NOMO-1 treated with dmso at 0.1 percent for 144 hours (cell line): Measurements from ENCODE around the gene RTTN.
"Not testable (repeated sequence)": the region's sequence is repeated elsewhere in the genome, so short reads cannot be mapped to it uniquely, and the experiment has no call there.

Source experiments
- DNase-seq: peaks from one replicate; lab custom pipeline; 2025; ENCODE audit not compliant: unreplicated experiment; lab: John Stamatoyannopoulos, UW

RTTN gene

DNA sequence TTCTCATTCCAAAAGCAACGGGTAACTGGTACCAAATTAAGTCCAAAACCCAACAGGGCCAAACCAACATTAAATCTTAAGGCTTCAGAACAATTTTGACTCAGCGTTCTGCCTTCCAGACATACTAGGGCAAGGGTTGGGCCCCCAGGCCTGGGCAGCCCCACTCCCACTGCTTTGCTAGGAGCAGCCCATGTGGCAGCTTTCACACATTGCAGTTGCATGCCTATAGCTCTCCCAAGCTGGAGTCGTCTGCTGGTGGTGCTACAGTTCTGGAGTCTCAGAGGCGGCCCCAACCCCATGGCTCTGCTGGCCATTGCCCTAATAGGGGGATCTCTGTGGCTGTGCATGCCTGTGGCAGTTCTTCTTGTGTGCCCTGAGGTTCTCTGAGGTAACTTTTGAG, 220.2 kb downstream of the RTTN start:
- DNase-seq, result no peak

DNA sequence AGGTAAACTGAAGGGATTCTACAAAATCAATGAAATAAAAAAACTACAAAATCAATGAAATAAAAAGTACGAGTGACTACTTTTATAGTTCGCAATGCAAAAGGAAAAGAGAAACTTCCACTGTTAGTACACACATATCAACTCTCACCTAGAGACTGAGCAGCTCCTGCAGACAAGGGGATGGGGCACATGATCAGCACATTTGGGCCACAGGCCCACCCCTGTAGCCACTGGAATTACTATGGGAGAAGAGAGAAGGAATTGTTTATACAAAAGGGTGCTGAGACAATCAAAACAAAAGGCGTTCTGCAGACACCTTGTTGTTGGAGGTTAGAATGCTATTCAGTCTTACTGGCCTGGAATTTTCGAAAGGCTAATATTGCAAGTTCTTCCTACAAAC, 223.1 kb downstream of the RTTN start:
- no peak for DNase-seq

DNA sequence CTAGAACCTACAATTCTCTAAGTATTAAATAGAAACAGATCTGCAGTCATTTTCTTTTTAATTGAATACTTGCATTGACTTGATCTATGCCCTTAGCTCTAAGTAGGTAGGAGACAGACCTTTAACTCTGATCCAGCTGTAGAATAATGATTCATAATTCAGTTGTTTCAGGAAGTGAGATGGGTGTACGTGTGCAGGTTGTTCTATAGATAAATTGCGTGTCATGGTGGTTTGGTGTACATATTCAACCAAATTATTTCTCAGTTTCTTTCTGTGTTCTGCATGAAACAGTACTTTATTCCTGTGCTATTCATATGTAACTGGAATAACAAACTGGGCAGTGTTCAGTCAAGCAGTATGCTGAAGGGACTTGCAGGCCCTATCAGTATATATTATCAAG, 223.5 kb downstream of the RTTN start:
- no peak for DNase-seq

DNA sequence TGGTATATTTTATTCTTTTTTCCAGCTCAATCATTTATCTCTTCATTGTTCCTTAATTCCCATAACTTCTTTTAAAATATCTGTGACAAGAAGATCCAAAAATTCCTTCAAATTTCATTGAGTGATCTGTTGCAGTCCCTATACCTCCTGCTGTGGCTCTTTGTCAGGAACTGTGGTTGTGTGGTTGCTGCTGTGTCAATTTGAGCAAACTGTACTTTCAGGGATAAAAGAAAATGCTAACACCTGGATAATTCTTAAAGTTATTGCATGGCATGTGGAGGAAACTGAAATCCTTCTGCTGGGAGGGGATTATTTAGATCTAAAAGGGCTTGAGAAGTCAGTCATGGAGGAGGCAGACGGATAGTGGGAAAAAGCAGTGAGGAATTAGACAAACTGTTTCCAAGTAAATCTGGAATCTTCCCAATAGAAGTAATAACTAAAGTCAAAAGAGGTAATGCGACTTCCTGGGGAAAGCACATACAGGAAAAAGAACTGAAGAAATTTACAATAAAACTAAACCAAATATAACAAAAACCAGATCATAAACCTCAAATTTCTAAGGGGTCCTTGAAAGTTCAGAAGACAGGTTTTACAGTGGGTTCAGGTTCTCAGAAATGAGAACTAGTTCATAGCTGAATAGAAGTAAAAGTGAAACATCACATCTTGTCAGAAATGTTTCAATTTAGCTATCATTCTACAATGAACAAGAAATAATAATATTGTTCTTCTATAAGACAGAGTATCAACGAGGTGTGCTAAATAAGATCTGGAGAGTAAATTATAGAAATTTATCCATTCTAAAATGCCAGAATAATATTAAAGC, 224.3 kb downstream of the RTTN start:
- no peak for DNase-seq

DNA sequence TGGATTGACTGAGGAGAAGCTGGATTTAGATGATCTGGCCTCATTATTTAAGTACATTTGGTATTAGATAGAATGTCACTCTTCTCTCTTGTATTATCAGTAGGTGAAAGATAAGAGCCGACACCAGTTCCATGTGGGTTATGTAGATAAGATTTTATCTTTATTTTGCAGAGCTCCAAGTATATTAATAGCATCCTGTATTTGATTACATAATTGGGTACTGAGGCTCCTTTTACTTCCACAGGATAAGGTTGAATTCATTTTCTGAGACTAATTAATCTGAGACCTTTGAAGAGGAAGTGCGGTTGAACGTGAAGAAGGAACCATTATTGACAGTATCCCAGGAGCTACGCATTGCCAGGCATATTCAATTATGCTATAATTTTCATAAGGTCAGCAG, 225.0 kb downstream of the RTTN start:
- no peak for DNase-seq

DNA sequence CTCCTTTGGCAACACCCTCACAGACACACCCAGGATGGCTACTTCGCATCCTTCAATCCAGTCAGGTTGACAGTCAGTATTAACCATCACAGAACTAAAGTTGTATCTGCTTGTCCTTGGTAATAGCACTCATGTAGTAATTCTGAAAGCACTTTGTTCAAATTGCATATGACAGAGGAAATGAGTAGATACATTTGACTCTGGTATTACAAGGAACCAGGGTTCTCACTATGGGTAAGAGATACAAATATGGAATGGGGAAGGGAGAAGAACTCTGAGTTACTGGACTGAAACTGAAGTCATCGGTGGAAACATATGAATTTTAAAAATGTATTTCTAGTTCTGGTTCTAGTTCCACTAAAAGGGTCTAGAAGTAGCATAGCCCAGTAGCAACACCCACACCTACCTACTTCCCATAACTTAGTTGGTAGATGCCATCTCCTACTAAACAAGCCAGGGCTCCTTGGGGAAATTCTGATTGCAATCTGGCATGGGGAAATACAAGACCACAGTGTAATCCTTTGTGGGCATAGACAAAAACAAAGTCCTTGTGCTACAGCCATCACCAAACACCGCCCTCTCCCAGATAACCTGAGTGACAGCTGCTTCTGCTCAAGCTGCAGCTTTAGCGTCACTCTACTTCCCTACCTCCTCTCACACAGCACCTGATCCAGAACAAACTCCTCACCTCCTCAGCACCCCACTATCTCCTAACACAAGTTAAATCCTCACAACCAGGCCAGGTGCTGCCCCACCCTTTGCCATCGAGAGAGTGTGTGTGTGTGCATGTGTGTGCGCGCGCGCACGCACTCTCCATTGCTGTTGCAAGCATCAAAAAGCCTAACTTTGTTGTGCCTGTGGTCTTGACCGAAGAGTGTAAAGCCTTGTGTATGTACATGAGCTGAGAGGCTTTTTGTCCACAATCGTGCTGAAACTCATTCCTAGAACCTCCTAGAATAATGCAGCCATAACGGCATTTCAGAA, 226.5 kb downstream of the RTTN start:
- no peak for DNase-seq

DNA sequence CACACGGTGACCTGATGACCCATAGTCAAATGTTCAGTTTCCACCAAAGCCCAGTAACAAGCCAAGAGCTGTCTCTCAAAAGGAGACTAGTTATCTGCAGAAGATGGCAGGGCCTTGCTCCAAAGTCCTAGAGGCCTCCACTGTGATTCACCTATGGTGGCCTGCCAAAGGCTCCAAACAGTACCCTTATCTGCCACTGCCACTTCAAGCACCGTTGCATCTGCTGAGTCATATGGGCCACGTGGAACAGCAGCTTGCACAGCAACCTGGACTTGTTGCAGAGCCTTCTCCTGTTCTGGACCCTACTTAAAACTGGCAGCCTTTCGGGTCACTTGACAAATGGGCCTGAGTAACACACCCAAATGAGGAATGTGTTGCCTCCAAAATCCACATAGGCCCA, 230.2 kb downstream of the RTTN start:
- not testable (repeated sequence) for DNase-seq

DNA sequence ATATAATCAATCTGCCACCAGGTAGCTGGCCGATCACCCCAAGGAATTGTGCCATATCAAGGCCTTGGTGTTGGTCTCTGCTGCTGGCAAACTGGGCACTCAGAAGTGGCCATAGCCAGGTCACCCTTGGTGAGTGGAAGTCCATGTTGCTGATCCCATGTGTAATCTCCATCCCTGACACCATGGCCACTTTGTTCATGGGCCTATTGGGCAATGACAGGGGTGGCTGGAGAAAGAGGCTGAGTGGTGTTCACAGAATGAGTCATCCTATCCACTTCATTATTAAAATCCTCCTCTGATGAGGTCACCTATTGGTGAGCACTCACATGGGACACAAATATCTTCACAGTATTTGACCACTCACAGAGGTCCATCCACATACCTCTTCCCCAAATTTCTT, 231.1 kb downstream of the RTTN start:
- DNase-seq, result no peak

DNA sequence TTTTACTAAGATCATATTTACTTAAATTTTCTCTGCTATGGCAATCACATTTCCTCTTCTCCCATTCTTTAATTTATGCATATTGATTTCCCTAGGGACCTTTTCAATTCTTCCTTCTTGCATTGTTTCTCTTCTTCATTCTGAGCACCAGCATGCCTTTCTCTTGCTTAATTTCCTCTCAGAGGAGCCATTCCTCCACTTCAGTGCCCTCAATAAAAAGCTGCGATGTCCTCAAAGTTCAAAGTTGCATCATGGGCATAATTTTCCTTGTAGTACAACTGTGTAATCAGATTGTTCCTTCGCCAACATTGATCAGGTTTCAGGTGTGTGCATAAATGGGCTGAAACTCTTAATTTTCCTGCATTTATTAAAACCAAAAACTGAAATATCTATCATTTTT, 236.0 kb downstream of the RTTN start:
- no peak for DNase-seq

DNA sequence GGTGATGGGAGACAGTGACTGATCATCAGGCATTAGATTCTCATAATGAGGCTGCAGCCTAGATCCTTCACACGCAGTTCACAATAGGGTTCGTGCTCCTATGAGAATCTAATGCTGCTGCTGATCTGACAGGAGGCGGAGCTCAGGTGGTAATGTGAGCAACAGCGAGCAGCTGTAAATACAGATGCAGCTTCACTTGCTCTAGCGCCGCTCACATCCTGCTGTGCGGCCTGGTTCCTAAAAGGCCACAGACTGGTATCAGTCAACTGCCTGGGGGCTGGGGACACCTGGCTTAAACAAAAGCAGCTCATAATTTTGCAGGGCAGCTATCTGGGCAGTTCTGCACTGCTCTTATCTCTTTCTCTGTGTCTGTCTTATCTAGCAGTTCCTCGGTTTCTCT, 237.4 kb downstream of the RTTN start:
- DNase-seq, result no peak

DNA sequence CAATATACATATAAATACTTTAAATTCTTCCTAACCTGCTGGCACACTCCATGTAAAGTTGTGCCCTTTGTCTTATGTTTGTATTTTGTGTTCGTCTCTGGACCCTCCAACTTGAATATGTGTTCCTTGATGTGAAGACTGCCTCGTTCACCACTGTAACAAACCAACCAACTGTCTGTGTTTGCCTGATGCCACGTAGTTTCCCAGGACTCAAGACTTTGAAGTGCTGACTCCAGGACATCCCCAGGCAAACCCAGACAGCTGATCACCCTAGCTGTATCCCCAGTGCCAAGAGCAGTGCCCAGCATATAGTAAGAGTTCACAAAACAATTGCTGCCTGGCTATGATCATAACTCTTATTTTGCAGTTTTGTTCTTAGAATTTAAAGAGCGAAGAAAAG, 242.3 kb downstream of the RTTN start:
- DNase-seq, result no peak

DNA sequence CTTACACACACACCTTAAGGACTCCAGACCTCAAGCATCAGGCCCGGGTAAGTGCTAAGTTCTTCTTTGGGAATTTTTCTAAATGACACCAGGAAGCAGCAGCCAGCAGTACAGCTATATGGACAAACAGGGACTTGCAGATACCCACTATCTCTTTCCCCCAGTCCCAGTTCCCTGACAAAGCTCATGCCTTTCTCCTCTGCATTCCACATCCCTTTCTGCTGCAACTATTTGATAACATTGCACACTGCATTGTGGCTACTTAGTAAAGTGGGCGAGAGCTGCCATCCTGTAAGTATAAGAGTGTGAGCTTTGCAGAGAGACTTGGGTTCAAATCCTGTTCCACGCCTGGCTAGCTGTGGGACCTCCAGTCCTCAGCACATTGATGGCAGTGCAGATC, 243.8 kb downstream of the RTTN start:
- DNase-seq, result no peak

DNA sequence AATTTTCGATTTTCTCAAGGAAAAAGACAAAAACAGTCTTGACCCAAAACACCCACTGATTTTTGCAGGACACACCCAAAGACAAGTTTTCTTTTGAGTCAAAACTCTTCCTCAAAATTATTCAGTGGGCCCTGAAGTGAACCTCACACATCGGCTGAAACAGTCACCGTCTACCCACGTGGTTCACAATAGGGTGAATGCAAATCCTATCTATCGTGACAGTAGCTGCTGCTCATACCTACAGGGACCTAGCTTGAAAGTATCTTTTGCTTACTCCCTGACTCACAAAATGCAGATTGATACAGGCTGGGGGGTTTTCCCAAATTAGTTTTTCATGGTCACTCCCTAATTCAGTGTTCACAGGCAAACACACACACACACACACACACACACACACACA, 247.1 kb downstream of the RTTN start:
- DNase-seq, result no peak

DNA sequence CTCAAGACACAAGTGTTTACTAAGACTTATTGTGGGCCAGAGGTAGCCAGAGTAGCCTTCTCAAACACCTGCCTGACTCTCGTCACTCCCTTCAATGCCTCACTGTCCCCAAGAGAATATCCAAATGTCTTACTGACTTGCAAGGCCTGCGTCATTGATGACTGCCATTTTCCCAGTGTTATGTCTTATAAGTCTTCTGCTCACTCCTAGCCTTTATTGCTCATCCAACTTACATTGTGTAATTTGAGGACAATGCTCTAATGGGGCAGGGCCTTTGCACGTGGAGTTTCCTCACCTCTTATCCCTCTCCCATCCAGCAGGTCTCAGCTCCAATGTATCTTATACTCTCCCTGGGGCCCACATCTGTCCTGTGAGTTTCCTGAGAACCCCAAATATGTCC, 247.7 kb downstream of the RTTN start:
- DNase-seq, result no peak

DNA sequence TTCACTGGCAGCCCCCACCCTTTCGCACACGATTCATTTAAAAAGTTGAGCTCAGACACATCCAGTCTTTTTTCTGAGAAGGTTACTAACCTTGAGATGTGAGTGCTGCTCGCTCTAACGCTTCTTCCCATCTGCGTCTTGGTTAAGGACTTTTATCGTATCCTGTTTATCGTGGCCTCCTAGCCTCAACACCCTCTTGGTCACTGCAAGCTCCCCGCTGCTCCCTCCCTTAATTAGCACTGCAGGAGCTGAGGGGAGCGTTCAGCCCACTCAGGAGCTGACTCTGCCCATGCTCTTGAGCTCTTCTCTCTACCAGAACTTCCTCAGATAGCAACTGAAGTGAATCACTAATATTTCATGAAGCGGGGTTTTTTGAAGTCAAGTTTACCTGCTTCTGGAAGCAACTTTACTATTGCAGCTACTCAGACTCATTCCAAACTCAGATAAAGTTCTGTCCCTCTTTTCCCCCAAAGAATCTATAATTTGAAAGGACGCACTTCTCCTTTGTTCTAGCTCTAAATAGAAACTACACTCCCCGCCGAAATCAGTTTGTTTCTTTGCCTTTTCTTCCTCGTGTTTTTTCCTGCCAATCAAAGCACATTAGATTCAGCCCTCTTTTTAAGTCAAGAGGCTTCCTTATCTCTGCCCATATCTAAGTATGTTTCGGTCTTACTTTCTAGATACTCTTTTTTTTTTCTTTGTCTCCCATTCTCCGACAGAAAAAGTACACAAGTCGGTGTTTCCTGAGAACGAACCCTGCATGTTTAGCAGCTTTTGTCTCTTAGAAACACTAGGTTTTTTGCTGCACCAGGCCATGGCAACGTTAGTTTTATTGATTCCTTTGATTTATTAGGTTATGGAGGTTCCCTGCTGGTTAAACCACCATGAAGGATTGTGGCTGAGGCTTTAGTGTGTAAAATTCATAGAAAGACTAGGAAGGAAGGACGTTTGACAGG, 248.5 kb downstream of the RTTN start:
- peak; percentile 20 for DNase-seq

DNA sequence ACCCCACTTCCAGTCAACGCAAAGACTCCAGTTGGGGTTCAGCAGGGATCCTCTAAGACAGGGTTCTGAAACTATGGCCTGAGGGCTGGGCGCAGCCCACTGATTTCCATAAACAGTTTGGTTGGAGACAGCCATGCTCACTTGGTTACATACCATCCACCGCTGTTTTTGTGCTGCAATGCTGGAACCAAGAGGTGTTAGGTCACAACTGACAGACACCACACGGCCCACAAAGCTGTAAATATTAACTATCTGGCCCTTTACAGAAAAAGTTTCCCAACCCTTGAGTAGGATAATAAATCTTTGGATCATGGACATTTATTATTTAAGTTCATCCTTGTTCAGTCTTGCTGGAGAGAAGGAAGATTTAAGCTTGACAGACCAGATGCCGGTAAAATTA, 249.4 kb downstream of the RTTN start:
- DNase-seq, result no peak

DNA sequence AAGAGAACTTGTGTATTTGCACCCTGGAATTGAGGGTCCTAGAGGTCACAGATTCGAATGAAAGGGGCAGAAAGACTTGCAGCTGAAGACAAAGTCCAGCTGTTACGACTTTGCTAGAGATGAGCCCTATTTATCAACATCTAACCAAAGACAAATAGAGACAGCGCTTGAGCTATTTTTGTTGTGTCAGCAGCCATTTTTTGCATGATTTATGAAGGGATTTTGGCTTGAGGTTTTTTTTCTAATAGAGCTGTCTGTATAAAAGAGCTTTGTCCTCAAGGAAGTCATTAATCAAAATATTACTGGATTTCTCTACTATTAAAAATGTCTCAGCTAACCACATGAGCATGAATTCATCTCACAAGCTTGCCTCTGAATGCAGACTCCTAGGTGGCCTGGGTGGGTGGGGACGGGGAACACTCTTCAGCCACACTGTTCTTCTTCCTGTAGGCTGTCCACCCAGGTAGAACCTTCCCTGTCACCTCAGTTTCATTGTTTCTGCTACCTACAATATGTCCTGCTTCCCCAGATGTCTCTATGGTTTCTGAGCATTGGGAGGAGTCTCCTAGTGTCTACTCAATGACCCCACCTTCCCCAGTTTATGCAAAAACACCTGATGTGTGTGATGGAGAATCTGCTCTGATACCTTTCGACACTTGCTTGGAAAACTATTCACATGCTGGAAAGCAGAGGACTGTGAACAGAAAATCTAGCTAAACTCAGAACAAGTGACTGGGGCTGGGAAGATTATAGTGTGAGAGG, 250.6 kb downstream of the RTTN start:
- DNase-seq, result no peak

DNA sequence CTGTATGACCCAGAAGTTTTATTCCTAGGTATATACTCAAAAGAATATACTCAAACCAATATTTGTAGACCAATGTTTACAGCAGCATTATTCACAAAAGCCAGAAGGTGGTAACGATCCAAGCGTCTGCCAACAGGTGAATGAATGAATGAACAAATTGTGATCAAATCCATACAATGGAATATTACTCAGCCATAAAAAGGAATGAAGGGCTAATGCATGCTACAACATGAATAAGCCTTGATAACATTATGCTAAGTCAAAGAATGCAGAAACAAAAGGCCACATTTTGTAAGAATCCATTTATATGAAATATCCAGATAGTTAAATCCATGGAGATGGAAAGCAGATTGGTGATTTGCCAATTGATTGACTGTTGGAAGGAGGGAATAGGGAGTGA, 252.3 kb downstream of the RTTN start:
- no peak for DNase-seq
